Activated CD4-positive, CD25-positive, alpha-beta regulatory T cell treated with anti-CD3 and anti-CD28 coated beads, Interleukin-2, amount 50 U/mL, for 72 hours (primary cell): Measurements from ENCODE around the gene SPART.

Experiments used
- DNase-seq: peaks from one replicate; pipeline ENCODE4 v3.0.0; 2021

Gene SPART

GRCh38 chr13:36346222-36347083 lies at the start of gene SPART:
SPART (minus strand) TSS chr13:36346394; CDS start chr13:36335830, 10,564 bp downstream.
- DNase-seq = peak; percentile 77

DNA sequence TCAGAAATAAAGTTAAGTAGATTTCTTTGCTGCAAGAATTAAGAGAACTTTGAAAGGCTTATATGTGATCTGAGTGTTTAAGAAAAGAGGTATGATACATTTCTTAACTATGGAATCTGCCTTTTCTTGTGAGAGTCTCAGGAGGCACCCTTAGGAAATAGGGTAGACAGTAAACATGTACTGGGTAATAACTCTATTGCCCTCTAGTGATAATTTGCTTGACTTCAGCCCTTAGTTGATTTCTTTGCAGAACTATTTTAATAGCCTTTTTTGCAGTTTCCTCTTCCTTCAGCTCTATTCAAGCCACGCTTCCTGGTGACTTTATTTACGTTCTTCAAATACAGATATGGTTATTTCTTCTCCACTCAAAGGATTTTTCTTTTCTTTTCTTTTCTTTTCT lies 49.1 kb upstream of the SPART start:
- DNase-seq = no peak

DNA sequence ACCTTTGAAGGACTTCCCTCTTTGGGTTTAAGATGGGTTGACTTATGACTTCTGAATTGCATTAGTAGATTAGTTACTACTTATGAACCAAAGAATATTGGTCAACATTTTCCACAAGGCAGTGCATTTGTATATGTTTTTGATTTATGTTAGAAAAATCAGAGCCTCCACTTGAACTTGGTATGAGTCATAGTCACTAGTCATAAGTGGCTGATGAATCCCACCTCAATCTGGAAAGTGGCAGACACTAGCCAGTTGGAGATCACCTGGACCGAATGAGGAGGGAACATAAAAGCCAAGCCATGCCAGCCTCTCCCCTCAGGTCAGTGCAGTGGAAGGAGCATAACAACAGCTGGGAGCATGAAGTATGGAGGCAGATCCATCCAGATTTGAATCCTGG lies 39.3 kb upstream of the SPART start:
- no peak for DNase-seq

DNA sequence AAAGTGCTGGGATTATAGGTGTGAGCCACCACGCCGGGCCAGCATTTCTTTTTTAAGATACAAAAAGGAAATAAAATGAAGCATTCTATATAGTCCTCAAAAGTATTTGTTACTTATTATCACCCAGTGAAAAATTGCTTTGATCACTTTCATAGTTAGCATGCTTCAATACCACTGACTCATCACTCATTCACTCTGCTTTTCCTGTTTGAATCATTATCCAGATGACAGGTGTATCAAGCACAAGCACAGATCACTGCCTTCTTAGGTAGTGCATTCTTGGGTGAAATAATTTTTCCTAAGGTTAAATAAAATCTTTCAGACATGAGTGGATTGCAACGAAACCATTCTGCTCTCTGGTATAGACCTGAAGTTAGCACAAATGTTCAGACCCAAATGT lies 35.8 kb upstream of the SPART start:
- no peak for DNase-seq

DNA sequence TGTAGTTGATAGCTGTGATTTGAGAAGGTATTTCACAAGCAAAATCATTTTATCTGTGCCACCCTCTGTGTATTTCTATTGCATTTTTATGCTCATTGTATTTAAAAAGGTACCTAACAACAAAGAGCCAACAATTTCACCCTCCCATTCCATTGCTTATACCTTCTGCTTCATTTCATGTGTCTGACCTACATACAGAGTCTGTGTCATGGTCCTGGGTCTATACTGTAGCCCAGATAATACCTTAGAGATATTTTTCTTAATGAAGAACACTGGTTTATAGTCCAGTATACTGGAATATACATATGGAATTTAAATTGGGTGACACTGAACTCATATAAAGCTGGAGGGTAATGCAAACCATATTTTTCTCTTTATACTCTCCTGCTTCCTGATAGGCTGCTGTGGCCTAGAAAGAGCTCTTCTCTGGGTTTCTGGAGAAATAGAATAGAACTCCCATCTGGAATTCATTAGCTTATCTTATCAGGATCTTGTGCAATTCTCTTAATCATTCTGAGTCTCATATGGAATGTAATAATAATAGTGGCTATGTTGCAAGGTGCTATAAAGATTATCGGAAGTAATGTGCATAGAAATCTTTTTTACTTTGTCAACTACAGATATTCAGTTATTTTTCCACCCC lies 31.8 kb upstream of the SPART start:
- no peak for DNase-seq

- no peak for DNase-seq
Observed at GRCh38 chr13:36374063-36374462, 27.9 kb upstream of the SPART start.

- no peak for DNase-seq
Observed at GRCh38 chr13:36371185-36371584, 25.0 kb upstream of the SPART start.

GRCh38 chr13:36370108-36370429 lies 23.9 kb upstream of the SPART start:
- no peak for DNase-seq

GRCh38 chr13:36369268-36370107 lies 23.3 kb upstream of the SPART start:
- DNase-seq = no peak

DNA sequence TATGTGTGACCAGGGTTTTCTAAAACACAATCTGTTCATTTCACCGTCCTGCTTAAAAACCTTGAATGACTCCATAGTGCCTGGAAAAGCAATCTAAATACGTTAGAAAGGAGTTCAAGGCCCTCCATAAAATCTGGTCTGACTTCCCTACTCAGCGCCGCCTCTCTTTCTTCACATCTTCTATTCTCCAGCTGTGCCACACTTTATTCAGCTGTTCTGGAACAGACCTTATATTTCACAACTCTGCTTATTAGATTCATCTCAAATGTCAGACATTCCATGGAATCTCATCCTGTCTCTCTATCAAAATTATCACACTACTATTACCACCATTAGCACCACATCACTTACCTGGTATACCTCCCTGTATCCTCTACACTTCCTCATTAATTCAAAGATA lies 19.8 kb upstream of the SPART start:
- no peak for DNase-seq

- DNase-seq = no peak
Observed at GRCh38 chr13:36363366-36363863, 17.2 kb upstream of the SPART start.

DNA sequence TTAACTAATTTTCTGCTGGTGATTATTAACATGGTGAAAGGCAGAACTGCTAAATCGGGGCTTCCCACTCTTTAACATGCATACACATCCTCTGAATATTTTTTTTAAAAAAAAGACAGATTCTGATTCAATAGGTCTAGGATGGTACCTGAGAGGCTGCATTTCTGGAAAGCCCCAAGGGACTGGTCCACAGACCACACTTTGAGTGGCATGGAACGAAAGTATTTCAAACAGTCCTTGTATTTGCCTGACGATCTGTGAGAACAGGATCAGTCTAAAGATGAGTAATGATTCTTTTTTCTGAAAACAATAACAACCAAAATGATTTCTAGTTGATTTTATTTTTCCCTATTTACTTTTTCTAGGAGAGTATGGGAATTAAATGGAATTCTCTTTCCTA lies 16.7 kb upstream of the SPART start:
- DNase-seq = no peak

- DNase-seq = no peak
Observed at GRCh38 chr13:36362251-36362650, 16.1 kb upstream of the SPART start.

- no peak for DNase-seq
Observed at GRCh38 chr13:36360903-36361302, 14.7 kb upstream of the SPART start.

GRCh38 chr13:36359301-36359950 lies 13.2 kb upstream of the SPART start:
- DNase-seq = no peak

- no peak for DNase-seq
Observed at GRCh38 chr13:36358175-36358718, 12.1 kb upstream of the SPART start.

DNA sequence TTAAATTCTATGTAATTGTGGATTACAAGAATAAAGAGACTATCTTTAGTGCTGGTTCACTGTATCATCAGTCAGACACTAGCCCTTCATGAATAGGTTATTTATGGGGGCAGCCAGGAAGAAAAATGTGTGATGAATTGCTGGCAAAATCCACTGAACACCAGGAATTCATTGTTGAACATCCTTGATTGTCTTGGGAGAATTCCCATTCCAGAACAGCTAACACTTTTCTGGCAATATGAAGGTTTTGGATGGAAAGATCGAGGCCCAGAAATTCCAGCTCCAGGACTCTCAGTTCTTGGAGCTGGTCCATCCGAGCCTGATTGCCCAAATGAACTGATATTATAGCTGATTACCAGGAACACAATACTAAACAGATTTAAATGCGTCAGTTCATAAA lies 11.5 kb upstream of the SPART start:
- DNase-seq = no peak

DNA sequence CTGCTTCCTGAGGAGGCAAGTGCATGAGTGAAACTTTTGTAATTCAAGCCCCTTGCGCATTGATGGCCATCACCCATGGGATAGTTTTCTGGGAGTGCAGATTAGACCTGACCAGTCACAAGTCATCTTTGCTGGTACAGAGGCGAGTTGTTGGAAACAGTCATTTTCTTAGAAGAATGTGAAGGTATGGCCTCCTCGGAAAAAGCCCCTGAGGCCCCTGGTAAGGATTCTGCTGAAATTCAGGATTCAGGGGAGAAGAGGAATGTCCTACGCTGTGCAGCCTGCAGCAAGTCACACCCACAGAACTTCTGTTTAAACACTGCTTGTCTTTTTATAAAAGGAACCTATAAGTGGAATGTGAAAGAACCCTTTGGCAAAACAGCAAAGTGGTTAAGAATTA lies 11.0 kb upstream of the SPART start:
- DNase-seq = no peak

DNA sequence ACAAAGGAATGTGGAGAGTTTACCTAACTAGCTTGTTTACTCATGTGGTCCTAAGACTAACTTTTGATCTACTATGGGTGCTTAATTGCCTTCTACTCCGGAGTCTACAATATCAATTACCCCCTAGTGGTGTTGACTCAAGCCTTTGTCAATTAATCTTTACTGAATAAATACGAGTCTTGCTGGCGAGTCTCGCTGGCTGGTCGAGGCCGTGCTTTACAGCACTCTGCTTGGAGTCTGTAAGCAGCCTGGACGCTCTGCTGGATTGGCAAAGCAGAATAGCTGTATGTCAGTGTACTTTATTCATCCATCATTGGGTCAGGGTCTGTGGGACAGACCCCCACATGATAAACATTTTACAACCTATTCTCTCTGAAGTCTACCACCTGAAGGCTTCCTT lies 9.9 kb upstream of the SPART start:
- no peak for DNase-seq

- no peak for DNase-seq
Observed at GRCh38 chr13:36355632-36356031, 9.4 kb upstream of the SPART start.

DNA sequence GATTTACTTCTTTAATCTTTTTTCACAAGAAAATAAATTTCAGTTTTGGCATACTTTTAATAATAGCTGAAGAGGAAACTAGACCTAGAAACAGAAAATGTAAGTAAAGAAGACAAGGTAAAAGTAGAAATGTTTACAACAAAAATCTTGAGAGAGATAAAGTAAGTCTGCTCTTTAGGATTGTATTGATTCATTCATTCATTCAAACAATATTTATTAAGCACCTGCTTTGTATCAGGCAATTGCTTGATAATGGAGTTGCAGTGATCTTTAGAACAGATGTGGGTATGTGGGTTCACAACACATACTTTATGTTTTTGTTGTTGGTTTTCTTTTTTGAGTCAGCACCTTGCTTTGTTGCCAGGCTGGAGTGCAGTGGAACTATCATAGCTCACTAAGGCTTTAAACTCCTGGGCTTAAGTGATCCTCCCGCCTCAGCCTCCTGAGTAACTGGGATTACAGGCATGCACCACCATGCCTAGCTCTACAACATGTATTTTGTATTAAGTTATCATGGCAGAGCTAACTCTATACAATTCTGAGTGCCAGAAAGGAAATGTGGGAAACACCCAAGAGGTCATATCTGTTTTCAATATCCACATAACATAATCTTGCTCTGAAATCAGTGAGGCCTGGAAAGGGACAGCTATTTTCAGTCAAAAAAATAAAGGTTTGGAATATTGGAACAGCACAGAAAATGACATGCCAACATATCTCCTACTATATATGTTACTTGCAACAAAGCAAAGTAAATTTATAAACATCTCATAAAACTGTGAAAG lies 8.8 kb upstream of the SPART start:
- DNase-seq = no peak

- no peak for DNase-seq
Observed at GRCh38 chr13:36353001-36353400, 6.8 kb upstream of the SPART start.
